Suprapubic skin (tissue), 4 donors: ENCODE data around the gene FRMD4A. TPM values are rescaled to one million over a fixed set of nuclear protein-coding genes. Genes with fewer than 3 reads are reported as not detected.

Source experiments
- DNase-seq, 2 donors: peaks; one replicate each; pipeline ENCODE4 v3.0.0-alpha.2; 2019; ENCODE audit warnings: low spot score in 2 of 2
- H3K27ac ChIP-seq: fragments of 200-600 bp; sonication (generic); one replicate; pipeline ENCODE4 v1.5.1; 2019
- H3K27me3 ChIP-seq: fragments of 200-600 bp; sonication (generic); one replicate; pipeline ENCODE4 v1.5.1; 2019
- H3K36me3 ChIP-seq: fragments of 200-600 bp; sonication (generic); one replicate; pipeline ENCODE4 v1.5.1; 2019
- H3K4me1 ChIP-seq: fragments of 200-600 bp; sonication (generic); one replicate; pipeline ENCODE4 v1.5.1; 2019
- H3K4me3 ChIP-seq: fragments of 200-600 bp; sonication (generic); one replicate; pipeline ENCODE4 v1.5.1; 2019; ENCODE audit warnings: mild to moderate bottlenecking
- H3K9me3 ChIP-seq: fragments of 200-600 bp; sonication (generic); one replicate; pipeline ENCODE4 v1.5.1; 2019
- CTCF ChIP-seq, 2 donors: fragments of 200-600 bp in 1 of 2; fragments of 450-650 bp in 1 of 2; sonication (generic) in 1 of 2; IDR thresholded peaks; one replicate each; pipeline ENCODE4 v1.5.1; 2016 to 2019; ENCODE audit warnings: antibody characterized with exemption in 2 of 2, mild to moderate bottlenecking in 1 of 2, moderate library complexity in 1 of 2
- EP300 ChIP-seq: sonication (generic); formaldehyde crosslinking; IDR thresholded peaks from one replicate; pipeline ENCODE4 v1.6.1; 2017; ENCODE audit warnings: antibody characterized with exemption
- POLR2A ChIP-seq, 2 donors: fragments of 450-650 bp; IDR thresholded peaks; one replicate each; pipeline ENCODE4 v1.6.1; 2017; ENCODE audit warnings: antibody characterized with exemption in 2 of 2, mild to moderate bottlenecking in 2 of 2, moderate library complexity in 2 of 2
- POLR2AphosphoS5 ChIP-seq, 3 donors: sonication (generic); formaldehyde crosslinking; IDR thresholded peaks; one replicate each; pipeline ENCODE4 v1.6.1; 2017; ENCODE audit warnings: antibody characterized with exemption in 3 of 3
- WGBS: methylation state at CpG from one replicate; pipeline ENCODE4 v1.1.5; 2018; 5-methylcytosine and 5-hydroxymethylcytosine counted together
- total RNA-seq, 4 donors: library from RNA; depleted of rRNA; stranded (reverse); fragments of >200 nt; gene quantifications; one replicate each; pipeline ENCODE4 v1.1.0, GENCODE V29; 2016

Gene FRMD4A
- total RNA-seq, 4 donors from 2014 or later: 27.4 to 86.3 (median 58.0) TPM

DNA sequence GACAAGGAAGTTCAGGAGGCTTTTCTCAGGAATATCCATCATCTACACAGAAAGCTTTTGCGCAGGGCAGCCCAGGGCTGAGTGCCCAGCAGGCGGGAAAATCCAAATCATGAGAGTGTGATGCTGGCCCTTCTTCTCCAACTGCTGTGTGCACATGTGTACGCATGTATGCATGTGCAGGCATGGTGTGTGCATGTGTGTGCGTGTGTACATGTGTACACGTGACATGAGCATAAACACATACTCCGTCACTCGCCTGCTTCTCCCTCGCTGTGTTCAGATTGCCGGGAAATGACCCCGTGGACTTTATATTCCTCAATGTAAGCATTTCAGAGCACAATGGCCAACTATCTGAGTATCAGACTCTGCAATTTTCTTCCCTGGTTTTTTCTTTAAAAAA lies 658.8 kb downstream of the FRMD4A start:
- TF ChIP-seq EP300 (no peak), POLR2AphosphoS5 (IDR thresholded peaks at IDR 0.05) (no peak), CTCF (IDR thresholded peaks at IDR 0.05) (no peak), POLR2A (IDR thresholded peaks at IDR 0.05) (no peak)
- Histone ChIP-seq H3K4me3 (no peak overlapping the region), H3K4me1 (peaks cover 6% of the 10 kb centered on the region), H3K36me3 (peaks cover 59% of the 10 kb centered on the region), H3K9me3 (no peaks in the 10 kb centered on the region), H3K27ac (no peak overlapping the region), H3K27me3 (no peaks in the 10 kb centered on the region)
- no peak for DNase-seq
- 93% methylated on average over 10 of the region's 10 CpGs for WGBS

- DNase-seq: no peak
- Histone ChIP-seq H3K27me3 (no peaks in the 10 kb centered on the region), H3K27ac (no peak overlapping the region), H3K4me1 (peaks cover 6% of the 10 kb centered on the region), H3K9me3 (no peaks in the 10 kb centered on the region), H3K4me3 (no peak overlapping the region), H3K36me3 (peaks cover 74% of the 10 kb centered on the region)
- TF ChIP-seq POLR2AphosphoS5 (IDR thresholded peaks at IDR 0.05) (no peak), POLR2A (IDR thresholded peaks at IDR 0.05) (no peak)
- WGBS: 86% methylated on average over 10 of the region's 10 CpGs
Measured at GRCh38 chr10:13670311-13670710, 660.4 kb downstream of the FRMD4A start.

GRCh38 chr10:13669901-13670300 lies 660.8 kb downstream of the FRMD4A start:
- Histone ChIP-seq H3K27ac (no peak overlapping the region), H3K36me3 (peaks cover 77% of the 10 kb centered on the region), H3K4me1 (peaks cover 6% of the 10 kb centered on the region), H3K4me3 (no peak overlapping the region), H3K9me3 (no peaks in the 10 kb centered on the region), H3K27me3 (no peaks in the 10 kb centered on the region)
- no peak for DNase-seq
- whole genome bisulfite sequencing: 84% methylated on average over 12 of the region's 12 CpGs
- no peak for TF ChIP-seq POLR2A (IDR thresholded peaks at IDR 0.05)
- no peak for TF ChIP-seq CTCF (IDR thresholded peaks at IDR 0.05)
- TF ChIP-seq EP300: no peak
- no peak for TF ChIP-seq POLR2AphosphoS5 (IDR thresholded peaks at IDR 0.05)

GRCh38 chr10:13669182-13669855 lies 661.4 kb downstream of the FRMD4A start:
- DNase-seq: no peak
- 88% methylated on average over 8 of the region's 8 CpGs for WGBS
- H3K4me1 ChIP-seq: peaks cover 6% of the 10 kb centered on the region
- H3K36me3 ChIP-seq: peaks cover 77% of the 10 kb centered on the region
- no peak overlapping the region for H3K4me3 ChIP-seq
- H3K27me3 ChIP-seq: no peaks in the 10 kb centered on the region
- no peak overlapping the region for H3K27ac ChIP-seq
- no peak for TF ChIP-seq POLR2A (IDR thresholded peaks at IDR 0.05)
- no peaks in the 10 kb centered on the region for H3K9me3 ChIP-seq

- H3K36me3 ChIP-seq: peaks cover 88% of the 10 kb centered on the region
- no peak for TF ChIP-seq EP300
- H3K4me1 ChIP-seq: peaks cover 6% of the 10 kb centered on the region
- H3K27ac ChIP-seq: no peak overlapping the region
- H3K9me3 ChIP-seq: no peaks in the 10 kb centered on the region
- no peak for DNase-seq
- H3K27me3 ChIP-seq: no peaks in the 10 kb centered on the region
- no peak overlapping the region for H3K4me3 ChIP-seq
- 94% methylated on average over 4 of the region's 4 CpGs for WGBS
Measured at GRCh38 chr10:13668126-13668525, 662.6 kb downstream of the FRMD4A start.

- no peak overlapping the region for H3K4me3 ChIP-seq
- TF ChIP-seq CTCF (IDR thresholded peaks at IDR 0.05): no peak
- no peak for TF ChIP-seq POLR2A (IDR thresholded peaks at IDR 0.05)
- TF ChIP-seq EP300: no peak
- TF ChIP-seq POLR2AphosphoS5 (IDR thresholded peaks at IDR 0.05): no peak
- DNase-seq: no peak
Measured at GRCh38 chr10:13665516-13666262, 665.0 kb downstream of the FRMD4A start.

More at GRCh38 chr10:13665516-13666262, 665.0 kb downstream of the FRMD4A start:
- Histone ChIP-seq H3K27ac (no peak overlapping the region), H3K36me3 (peaks cover 82% of the 10 kb centered on the region), H3K4me1 (peaks cover 16% of the 10 kb centered on the region), H3K9me3 (no peaks in the 10 kb centered on the region), H3K27me3 (no peaks in the 10 kb centered on the region)
- 96% methylated on average over 20 of the region's 20 CpGs for WGBS
